K562 (cell line): Measurements from ENCODE around the gene HLA-DOB. TPM values are rescaled to one million over a fixed set of nuclear protein-coding genes. Genes with fewer than 3 reads are reported as not detected.

Experiments
- ATAC-seq: fragments of 200-7000 bp; cut with Tn5 transposase; 3 replicates; pipeline ENCODE4 v1.9.1; 2020; ENCODE audit warnings: moderate library complexity
- BruUV-seq: library from RNA; stranded (reverse); fragments of 400-500 nt; replicated peaks from 2 replicates; lab custom pipeline; 2021; lab: Mats Ljungman, UMichigan
- CTCF ChIA-PET: fragments of 300-600 bp; formaldehyde crosslinking; extraction: SDS; loops from one replicate; lab custom pipeline; 2021; ENCODE audit warnings: low intra/inter-chr PET ratio; lab: Yijun Ruan, JAX
- POLR2A ChIA-PET: fragments of 300-600, 350-650 bp; sonication (Branson Sonifier 250); formaldehyde crosslinking; extraction: SDS; loops from one replicate; lab custom pipeline; 2021; ENCODE audit warnings: antibody characterized with exemption, inconsistent platforms; lab: Yijun Ruan, JAX
- DNase-seq, 4 experiments: peaks; one replicate each; pipeline versions ENCODE4 v3.0.0 to v3.0.0-alpha.2; 2011 to 2018; ENCODE audit warnings: low spot score in 3 of 4, mixed read lengths in 3 of 4; ENCODE audit errors: extremely low read depth in 1 of 4
- FAIRE-seq: peaks from 2 replicates; lab custom pipeline; 2011; peaks lifted over from hg19 to GRCh38; lab: Jason Lieb, UNC
- H2AFZ ChIP-seq: 2 replicates; pipeline ENCODE4 v1.6.0; 2011; ENCODE audit warnings: low read depth, low read length, control low read depth, inconsistent platforms
- H3K27ac ChIP-seq: fragments of 200-600 bp; 3 replicates; pipeline ENCODE4 v1.8.0; 2011; ENCODE audit warnings: low read depth, mild to moderate bottlenecking, control low read depth, inconsistent platforms, low read length, moderate library complexity, mixed read lengths; ENCODE audit errors: extremely low read depth
- H3K27me3 ChIP-seq, 2 experiments: fragments of 300-600 bp in 1 of 2; 2 replicates in 1 of 2; 3 replicates in 1 of 2; pipeline versions ENCODE4 v1.6.0 to v1.8.0; 2011; ENCODE audit warnings: inconsistent platforms in 2 of 2, low read length in 2 of 2, mild to moderate bottlenecking in 1 of 2, mixed read lengths in 1 of 2, moderate library complexity in 1 of 2; ENCODE audit not compliant: control insufficient read depth in 2 of 2, insufficient read depth in 2 of 2
- H3K36me3 ChIP-seq: fragments of 300-600 bp; 3 replicates; pipeline ENCODE4 v1.8.0; 2011; ENCODE audit warnings: mild to moderate bottlenecking, low read length, inconsistent platforms; ENCODE audit not compliant: control insufficient read depth, insufficient read depth
- H3K4me1 ChIP-seq, 2 experiments: fragments of 200-600 bp in 1 of 2; replicated peaks in 1 of 2; 2 replicates in 1 of 2; 3 replicates in 1 of 2; pipeline versions ENCODE4 v1.5.1 to v1.8.0; 2011; ENCODE audit warnings: inconsistent platforms in 2 of 2, low read length in 2 of 2, mild to moderate bottlenecking in 1 of 2, mixed read lengths in 1 of 2, moderate library complexity in 1 of 2; ENCODE audit not compliant: control insufficient read depth in 2 of 2, insufficient read depth in 2 of 2
- H3K4me2 ChIP-seq: 2 replicates; pipeline ENCODE4 v1.6.1; 2011; ENCODE audit warnings: low read length, control low read depth, inconsistent platforms, mixed read lengths; ENCODE audit not compliant: insufficient read depth
- H3K4me3 ChIP-seq: fragments of 200-600 bp; sonication (generic), shearing (Covaris generic); 2 replicates; pipeline ENCODE4 v1.5.1; 2016; ENCODE audit warnings: control low read depth, inconsistent platforms
- H3K79me2 ChIP-seq: fragments of 200-600 bp; 3 replicates; pipeline ENCODE4 v1.8.0; 2011; ENCODE audit warnings: low read length, inconsistent platforms; ENCODE audit not compliant: control insufficient read depth, insufficient read depth
- H3K9ac ChIP-seq, 2 experiments: 2 replicates each; pipeline versions ENCODE4 v1.6.0 to v1.6.1; 2011; ENCODE audit warnings: low read depth in 2 of 2, low read length in 2 of 2, control low read depth in 1 of 2, inconsistent platforms in 1 of 2, mild to moderate bottlenecking in 1 of 2, mixed read lengths in 1 of 2; ENCODE audit not compliant: insufficient read depth in 1 of 2
- H3K9me1 ChIP-seq: one replicate; pipeline ENCODE4 v1.6.0; 2011; ENCODE audit warnings: inconsistent platforms, mild to moderate bottlenecking, low read length, moderate library complexity; ENCODE audit not compliant: control insufficient read depth, insufficient read depth
- H3K9me3 ChIP-seq: replicated peaks from 2 replicates; pipeline ENCODE4 v1.5.1; 2011; ENCODE audit warnings: low read depth, low read length, inconsistent platforms; ENCODE audit not compliant: control insufficient read depth, insufficient read depth
- H4K20me1 ChIP-seq: replicated peaks from 2 replicates; pipeline ENCODE4 v1.6.1; 2011; ENCODE audit warnings: low read length, inconsistent platforms, mixed read lengths; ENCODE audit not compliant: control insufficient read depth, insufficient read depth
- ATF1 ChIP-seq, 2 experiments: fragments of 450-650 bp in 1 of 2; IDR thresholded peaks; 2 replicates each; pipeline ENCODE4 v1.6.1; 2016; ENCODE audit warnings: missing compliant biosample characterization in 1 of 2, missing genetic modification characterization in 1 of 2
- BHLHE40 ChIP-seq: IDR thresholded peaks from 2 replicates; pipeline ENCODE4 v1.6.1; 2011; ENCODE audit warnings: low read length, improper control_type of control experiment
- CREM ChIP-seq: IDR thresholded peaks from 2 replicates; pipeline ENCODE4 v1.6.1; 2014; ENCODE audit warnings: antibody characterized with exemption, low read depth
- CTBP1 ChIP-seq: fragments of 450-650 bp; IDR thresholded peaks from 2 replicates; pipeline ENCODE4 v1.6.1; 2016; ENCODE audit warnings: borderline replicate concordance
- CXXC5 ChIP-seq: fragments of 250-450 bp; sonication (Bioruptor Pico); IDR thresholded peaks from 2 replicates; pipeline ENCODE4 v1.8.0; 2022; ENCODE audit warnings: inconsistent platforms, mild to moderate bottlenecking, moderate library complexity
- E2F6 ChIP-seq, 2 experiments: IDR thresholded peaks; 2 replicates each; pipeline ENCODE4 v1.6.1; 2011; ENCODE audit warnings: borderline replicate concordance in 1 of 2, control low read depth in 1 of 2, low read depth in 1 of 2, low read length in 1 of 2, mild to moderate bottlenecking in 1 of 2, mixed read lengths in 1 of 2, moderate library complexity in 1 of 2; ENCODE audit not compliant: insufficient read depth in 1 of 2, insufficient read length in 1 of 2, poor library complexity in 1 of 2, severe bottlenecking in 1 of 2; ENCODE audit errors: extremely low read depth in 1 of 2
- ELF1 ChIP-seq: fragments of 200-800 bp; sonication (Bioruptor generic); IDR thresholded peaks from 2 replicates; pipeline ENCODE4 v1.6.1; 2016; ENCODE audit warnings: missing genetic modification characterization, missing compliant biosample characterization
- EP400 ChIP-seq: fragments of 450-650 bp; IDR thresholded peaks from 2 replicates; pipeline ENCODE4 v1.6.1; 2017; ENCODE audit warnings: antibody characterized with exemption, mild to moderate bottlenecking, moderate library complexity
- FOXP1 ChIP-seq: sonication (generic); formaldehyde crosslinking; IDR thresholded peaks from 2 replicates; pipeline ENCODE4 v1.8.0; 2022; ENCODE audit warnings: mild to moderate bottlenecking, missing genetic modification reagents
- GABPA ChIP-seq: fragments of 200-800 bp; sonication (Bioruptor generic); conservative IDR thresholded peaks from 2 replicates; pipeline ENCODE4 v1.6.1; 2016; ENCODE audit warnings: low read depth, missing genetic modification characterization, missing compliant biosample characterization
- JUND ChIP-seq, 2 experiments: IDR thresholded peaks; 2 replicates in 1 of 2; 3 replicates in 1 of 2; pipeline ENCODE4 v1.6.1; 2011; ENCODE audit warnings: borderline replicate concordance in 2 of 2, low read depth in 2 of 2, low read length in 2 of 2, improper control_type of control experiment in 1 of 2, missing biosample characterization in 1 of 2, missing genetic modification characterization in 1 of 2, missing genetic modification reagents in 1 of 2
- MAZ ChIP-seq, 2 experiments: fragments of 450-650 bp in 1 of 2; sonication (generic) in 1 of 2; formaldehyde crosslinking; IDR thresholded peaks in 1 of 2; conservative IDR thresholded peaks in 1 of 2; 2 replicates each; pipeline versions ENCODE4 v1.4.0 to v1.5.0; 2020; ENCODE audit warnings: mild to moderate bottlenecking in 1 of 2, missing genetic modification reagents in 1 of 2
- NRF1 ChIP-seq, 2 experiments: fragments of 450-650 bp; IDR thresholded peaks in 1 of 2; conservative IDR thresholded peaks in 1 of 2; 2 replicates each; pipeline ENCODE4 v1.6.1; 2014; ENCODE audit warnings: mild to moderate bottlenecking in 2 of 2
- RBFOX2 ChIP-seq: fragments of 200-400 bp; formaldehyde crosslinking; IDR thresholded peaks from 2 replicates; pipeline ENCODE4 v1.6.1; 2017; ENCODE audit warnings: low read depth, mild to moderate bottlenecking, low read length, moderate library complexity
- SAFB ChIP-seq: fragments of 200-400 bp; formaldehyde crosslinking; IDR thresholded peaks from 2 replicates; pipeline ENCODE4 v1.6.1; 2017; ENCODE audit warnings: low read depth, low read length, borderline replicate concordance
- ZBTB12 ChIP-seq: fragments of 250-450 bp; sonication (Bioruptor Pico); IDR thresholded peaks from 2 replicates; pipeline ENCODE4 v1.4.0; 2020
- ZNF324 ChIP-seq: fragments of 250-450 bp; sonication (Bioruptor Pico); IDR thresholded peaks from 2 replicates; pipeline ENCODE4 v1.4.0; 2020; ENCODE audit warnings: mild to moderate bottlenecking
- WGBS: fragments of 100-300 bp; shearing (Covaris generic); methylation state at CpG from one replicate; pipeline ENCODE4 v1.1.6; 2016; ENCODE audit warnings: low coverage, mixed read lengths; ENCODE audit not compliant: insufficient coverage; ENCODE audit errors: missing lambda C conversion rate; 5-methylcytosine and 5-hydroxymethylcytosine counted together
- in situ Hi-C: fragments of 300-500 bp; cut with MboI; formaldehyde crosslinking; loops from 4 replicates; pipeline ENCODE4 v1.15.0; 2018; ENCODE audit warnings: inconsistent platforms, mixed read lengths
- intact Hi-C: fragments of 100-400 bp; cut with micrococcal nuclease; formaldehyde crosslinking; loops from 2 replicates; pipeline ENCODE4 v1.14.2; 2022
- polyA plus RNA-seq, 8 experiments: library from polyadenylated mRNA; depleted of rRNA in 4 of 8; stranded (reverse) in 5 of 8; unstranded in 3 of 8; fragments of >200 nt; fragmentation: Nextera tagmentation in 2 of 8; fragmentation: Illumina TruSeq in 1 of 8; extraction: Ambion mirVana in 2 of 8; extraction: Trizol in 1 of 8; gene quantifications; 2 replicates each; pipeline versions ENCODE4 v1.2.1 to v1.2.3, GENCODE V29; 2011 to 2014; ENCODE audit warnings: inconsistent platforms in 1 of 8, missing spikeins in 1 of 8
- total RNA-seq, 7 experiments: library from RNA; depleted of rRNA in 6 of 7; stranded (reverse); fragments of >200 nt in 6 of 7; fragmentation: Illumina TruSeq in 2 of 7; extraction: Trizol in 2 of 7; gene quantifications; 2 replicates each; pipeline versions ENCODE4 v1.2.1 to v1.2.3, GENCODE V29; 2011 to 2021; ENCODE audit warnings: low replicate concordance in 1 of 7

HLA-DOB gene
- total and polyA plus RNA-seq, 9 of the 15 experiments (the other 6 are each of a cell fraction or from before 2014, with no cell fraction given) = 1.2 to 4.0 (median 2.5) TPM

GRCh38 chr6:32843979-32844838 is 27.4 kb upstream of the HLA-DOB start, which contains the start of gene PSMB8:
TSS of gene PSMB8 (minus strand) at chr6:32844047. CDS start at chr6:32843996, 51 bp downstream.
- no peaks in the 10 kb centered on the region for H3K9me3 ChIP-seq
- no peaks in the 10 kb centered on the region for H3K36me3 ChIP-seq
- POLR2A ChIA-PET = interaction anchor here (0.6 to 2.9 kb wide), 4 partner anchors 14 to 127 kb away, joined by 3 to 13 read pairs (median 4); partner anchors contain the start of gene BRD2
- peak within 1 kb of the TSS; percentile 73 for H3K4me2 ChIP-seq
- BruUV-seq = no TSS peak
- peak; percentile 100 for ATAC-seq
- peaks cover 0 to 16% of the 10 kb centered on the region in 2 experiments; a peak in 3 of 5 replicates for H3K4me1 ChIP-seq
- 14% methylated on average over 35 of the region's 40 CpGs for WGBS
- H3K27me3 ChIP-seq = peaks cover 4 to 33% of the 10 kb centered on the region in 2 experiments; a peak in 2 of 5 replicates
- H3K9ac ChIP-seq = peak within 1 kb of the TSS in 1 of 2 experiments; percentile 64; a peak in 2 of 4 replicates
- intact Hi-C loops = no loop called here
- in situ Hi-C loops = no loop called here
- no peak within 1 kb of the TSS for H3K27ac ChIP-seq
- peak within 1 kb of the TSS; percentile 17 for H3K4me3 ChIP-seq
- DNase-seq = peak; percentile 91 to 92 (median 91)
- no peaks in the 10 kb centered on the region for H3K79me2 ChIP-seq
- CTCF ChIA-PET = interaction anchor here (0.6 to 1.5 kb wide), 4 partner anchors 10 to 160 kb away, joined by 3 to 4 read pairs (median 4); partner anchors contain the start of genes PSMB9 and TAP1
- H2AFZ ChIP-seq = peak within 1 kb of the TSS; percentile 82
- peak; percentile 99 for FAIRE-seq
- no peaks in the 10 kb centered on the region for H4K20me1 ChIP-seq
- no peaks in the 10 kb centered on the region for H3K9me1 ChIP-seq
- TF ChIP-seq NRF1 (conservative IDR thresholded peaks at IDR 0.05 in 1 of 2, IDR thresholded peaks at IDR 0.05 in 1 of 2) (peak; percentile 10 to 12; a peak in 1 of 4 replicates), RBFOX2 (peak; percentile 33; the same call in 1 of the 2 replicates), BHLHE40 (0 out of 2 replicates have a peak, but pooled peaks have one; percentile 59), E2F6 (IDR thresholded peaks at IDR 0.05; ENCODE audit: borderline replicate concordance in 1 of 2, extremely low read depth in 1 of 2, insufficient read depth in 1 of 2, insufficient read length in 1 of 2, low read depth in 1 of 2, low read length in 1 of 2, poor library complexity in 1 of 2, severe bottlenecking in 1 of 2) (peak; percentile 47 to 53), ZBTB12 (CRISPR knock-in tag) (peak; percentile 88), EP400 (peak; percentile 64), ATF1 (CRISPR knock-in tag; IDR thresholded peaks at IDR 0.05) (peak; percentile 54; the same call in 1 of the 2 replicates), ATF1 (tag; IDR thresholded peaks at IDR 0.05) (peak; percentile 97), SAFB (no peak), JUND (IDR thresholded peaks at IDR 0.05; ENCODE audit: borderline replicate concordance, low read depth, low read length) (peak; percentile 30; the same call in 1 of the 2 replicates), JUND (tag; IDR thresholded peaks at IDR 0.05; ENCODE audit: borderline replicate concordance, low read depth, low read length) (no peak), ELF1 (tag) (0 out of 2 replicates have a peak, but pooled peaks have one; percentile 32), CXXC5 (CRISPR knock-in tag) (peak; percentile 51), GABPA (tag) (0 out of 2 replicates have a peak, but pooled peaks have one; percentile 31), FOXP1 (CRISPR knock-in tag) (0 out of 2 replicates have a peak, but pooled peaks have one; percentile 57), CTBP1 (peak; percentile 48; the same call in 1 of the 2 replicates), CREM (peak; percentile 98), ZNF324 (no peak), MAZ (CRISPR knock-in tag; conservative IDR thresholded peaks at IDR 0.05 in 1 of 2, IDR thresholded peaks at IDR 0.05 in 1 of 2) (peak in 1 of 2 experiments; percentile 41; a peak in 1 of 4 replicates)
